ENCODE data around the gene GEN1. TPM values are rescaled to one million over a fixed set of nuclear protein-coding genes. Genes with fewer than 3 reads are reported as not detected.

The GEN1 gene
- total RNA-seq, 2 experiments from 2014 or later, result 4.3 to 4.6 TPM

DNA sequence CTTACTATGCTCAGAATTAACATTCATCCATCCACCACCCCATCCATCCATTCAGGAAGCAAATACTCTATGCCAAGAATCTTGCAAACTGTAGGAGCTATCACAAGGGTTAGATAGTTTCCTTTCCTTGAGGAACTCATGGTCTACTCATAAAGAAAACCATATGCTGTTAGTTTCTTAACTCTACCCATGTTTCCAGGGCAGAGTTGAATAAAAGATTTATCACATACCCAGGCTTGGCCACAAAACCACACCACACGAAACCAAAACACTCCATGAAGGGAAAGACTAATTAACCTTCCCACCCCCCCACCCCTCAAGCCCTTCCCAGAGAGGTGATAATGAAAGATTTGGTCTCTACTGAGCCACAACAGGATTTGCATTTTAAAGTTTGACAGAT lies 38.6 kb downstream of the GEN1 start:
- CTCF ChIA-PET, result no interaction called here
- TF ChIP-seq, protein P1, sequence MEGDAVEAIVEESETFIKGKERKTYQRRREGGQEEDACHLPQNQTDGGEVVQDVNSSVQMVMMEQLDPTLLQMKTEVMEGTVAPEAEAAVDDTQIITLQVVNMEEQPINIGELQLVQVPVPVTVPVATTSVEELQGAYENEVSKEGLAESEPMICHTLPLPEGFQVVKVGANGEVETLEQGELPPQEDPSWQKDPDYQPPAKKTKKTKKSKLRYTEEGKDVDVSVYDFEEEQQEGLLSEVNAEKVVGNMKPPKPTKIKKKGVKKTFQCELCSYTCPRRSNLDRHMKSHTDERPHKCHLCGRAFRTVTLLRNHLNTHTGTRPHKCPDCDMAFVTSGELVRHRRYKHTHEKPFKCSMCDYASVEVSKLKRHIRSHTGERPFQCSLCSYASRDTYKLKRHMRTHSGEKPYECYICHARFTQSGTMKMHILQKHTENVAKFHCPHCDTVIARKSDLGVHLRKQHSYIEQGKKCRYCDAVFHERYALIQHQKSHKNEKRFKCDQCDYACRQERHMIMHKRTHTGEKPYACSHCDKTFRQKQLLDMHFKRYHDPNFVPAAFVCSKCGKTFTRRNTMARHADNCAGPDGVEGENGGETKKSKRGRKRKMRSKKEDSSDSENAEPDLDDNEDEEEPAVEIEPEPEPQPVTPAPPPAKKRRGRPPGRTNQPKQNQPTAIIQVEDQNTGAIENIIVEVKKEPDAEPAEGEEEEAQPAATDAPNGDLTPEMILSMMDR (IDR thresholded peaks at IDR 0.05), result no peak
- DNase-seq (no peak), ATAC-seq (ENCODE audit: poor library complexity) (no peak)
- no peak overlapping the region for H3K27ac Mint-ChIP-seq
- no peaks in the 10 kb centered on the region for H3K36me3 Mint-ChIP-seq (ENCODE audit: low read depth)
- no peak overlapping the region for H3K4me3 Mint-ChIP-seq
- H3K9me3 ChIP-seq (ENCODE audit: control insufficient read depth in 1 of 2, insufficient read depth in 1 of 2, low read length in 2 of 2), result no peaks in the 10 kb centered on the region
- H3K4me1 Mint-ChIP-seq (ENCODE audit: low read depth), result no peaks in the 10 kb centered on the region
- H3K27ac ChIP-seq (ENCODE audit: low read depth in 1 of 2, low read length in 2 of 2), result no peak overlapping the region
- no peaks in the 10 kb centered on the region for H3K36me3 ChIP-seq (ENCODE audit: insufficient read depth, low read length)
- no peaks in the 10 kb centered on the region for H3K4me1 ChIP-seq (ENCODE audit: insufficient read depth, low read length)
- peaks cover 44% of the 10 kb centered on the region for H3K27me3 Mint-ChIP-seq
- peaks cover 0 to 18% of the 10 kb centered on the region in 2 experiments for H3K27me3 ChIP-seq (ENCODE audit: control insufficient read depth in 1 of 2, insufficient read depth in 2 of 2, low read length in 2 of 2)
- intact Hi-C loops (cut with DNase I, micrococcal nuclease), result no loop called here
- POLR2A ChIA-PET, result no interaction called here
- no peaks in the 10 kb centered on the region for H3K9me3 Mint-ChIP-seq
- no peak overlapping the region for H3K4me3 ChIP-seq (ENCODE audit: low read length)

DNA sequence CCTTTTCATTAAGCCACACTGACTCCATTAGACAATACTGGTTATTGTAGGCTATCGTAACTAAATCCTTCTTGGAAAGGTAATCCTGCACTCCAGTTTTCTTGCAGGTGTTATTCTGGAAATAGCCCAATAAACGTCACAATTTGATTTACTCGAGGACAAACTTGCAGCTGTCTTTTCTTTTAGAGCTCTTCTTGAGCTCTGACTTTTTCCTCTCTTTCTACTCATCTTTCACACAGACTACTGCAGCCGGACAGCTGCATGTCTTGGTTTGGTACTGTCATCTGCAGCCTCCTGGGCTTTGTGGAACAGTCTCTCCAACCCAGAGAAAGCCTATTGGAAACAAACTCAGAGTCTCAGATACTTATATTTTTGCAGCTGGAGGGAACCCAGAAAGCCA lies 39.4 kb downstream of the GEN1 start:
- Mint-ChIP-seq H3K9me3 (no peaks in the 10 kb centered on the region), H3K4me3 (no peak overlapping the region), H3K4me1 (ENCODE audit: low read depth) (no peaks in the 10 kb centered on the region), H3K36me3 (ENCODE audit: low read depth) (no peaks in the 10 kb centered on the region), H3K27me3 (peaks cover 47% of the 10 kb centered on the region), H3K27ac (no peak overlapping the region)
- H3K9me3 ChIP-seq (ENCODE audit: control insufficient read depth in 1 of 2, insufficient read depth in 1 of 2, low read length in 2 of 2), result no peaks in the 10 kb centered on the region
- TF ChIP-seq, protein P1 (IDR thresholded peaks at IDR 0.05), result no peak
- no peak for ATAC-seq (ENCODE audit: poor library complexity)
- POLR2A ChIA-PET, result no interaction called here
- CTCF ChIA-PET, result no interaction called here
- H3K27ac ChIP-seq (ENCODE audit: low read depth in 1 of 2, low read length in 2 of 2), result no peak overlapping the region
- no peak for DNase-seq
- peaks cover 0 to 18% of the 10 kb centered on the region in 2 experiments for H3K27me3 ChIP-seq (ENCODE audit: control insufficient read depth in 1 of 2, insufficient read depth in 2 of 2, low read length in 2 of 2)
- no peaks in the 10 kb centered on the region for H3K4me1 ChIP-seq (ENCODE audit: insufficient read depth, low read length)
- intact Hi-C loops (cut with DNase I, micrococcal nuclease), result no loop called here
- no peak overlapping the region for H3K4me3 ChIP-seq (ENCODE audit: low read length)
- no peaks in the 10 kb centered on the region for H3K36me3 ChIP-seq (ENCODE audit: insufficient read depth, low read length)

DNA sequence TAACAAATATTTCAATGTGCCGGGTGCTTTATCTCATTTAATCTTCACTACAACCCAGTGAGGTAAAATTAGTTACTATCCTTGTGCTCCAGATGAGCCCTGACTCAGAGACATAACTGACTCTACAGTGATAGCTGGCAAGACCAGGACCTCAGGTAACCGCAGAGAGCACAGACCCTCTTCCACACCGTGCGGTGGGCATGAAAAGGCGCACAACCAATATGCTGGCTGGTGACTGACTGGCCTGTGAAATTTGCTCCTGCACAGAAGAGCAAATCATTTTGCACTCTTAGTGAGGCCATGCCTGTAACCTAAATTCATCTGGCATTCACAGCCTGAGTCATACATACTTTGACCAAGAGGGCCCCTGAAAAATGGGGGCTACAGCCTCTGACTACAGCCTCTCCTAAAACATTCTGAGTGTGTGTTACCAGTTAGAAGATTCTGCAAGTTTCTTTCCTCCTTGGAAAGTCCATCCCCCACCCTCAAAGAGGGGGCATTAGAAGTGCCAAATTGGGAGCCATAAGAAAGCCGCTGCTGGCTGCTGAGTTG lies 39.9 kb downstream of the GEN1 start:
- H3K4me3 Mint-ChIP-seq, result no peak overlapping the region
- Histone ChIP-seq H3K4me1 (ENCODE audit: insufficient read depth, low read length) (no peaks in the 10 kb centered on the region), H3K27ac (ENCODE audit: low read depth in 1 of 2, low read length in 2 of 2) (no peak overlapping the region), H3K4me3 (ENCODE audit: low read length) (no peak overlapping the region), H3K9me3 (ENCODE audit: control insufficient read depth in 1 of 2, insufficient read depth in 1 of 2, low read length in 2 of 2) (no peaks in the 10 kb centered on the region), H3K27me3 (ENCODE audit: control insufficient read depth in 1 of 2, insufficient read depth in 2 of 2, low read length in 2 of 2) (peaks cover 0 to 18% of the 10 kb centered on the region in 2 experiments), H3K36me3 (ENCODE audit: insufficient read depth, low read length) (no peaks in the 10 kb centered on the region)
- no peak overlapping the region for H3K27ac Mint-ChIP-seq
- ATAC-seq (ENCODE audit: poor library complexity), result no peak
- H3K27me3 Mint-ChIP-seq, result peaks cover 47% of the 10 kb centered on the region
- intact Hi-C loops (cut with DNase I, micrococcal nuclease), result no loop called here
- no peak for DNase-seq
- no peaks in the 10 kb centered on the region for H3K9me3 Mint-ChIP-seq
- no peaks in the 10 kb centered on the region for H3K36me3 Mint-ChIP-seq (ENCODE audit: low read depth)
- H3K4me1 Mint-ChIP-seq (ENCODE audit: low read depth), result no peaks in the 10 kb centered on the region
- ChIA-PET CTCF (no interaction called here), POLR2A (no interaction called here)
- TF ChIP-seq, protein P1 (IDR thresholded peaks at IDR 0.05), result no peak
